ENCODE data around the gene RAET1E.
"Not testable (repeated sequence)": the region's sequence is repeated elsewhere in the genome, so short reads cannot be mapped to it uniquely, and the experiment has no call there.

The RAET1E gene

GRCh38 chr6:149907317-149907716 lies 9.4 kb upstream of the RAET1E start:
- no peak for DNase-seq

GRCh38 chr6:149906405-149906804 lies 8.5 kb upstream of the RAET1E start:
- no peak for DNase-seq

GRCh38 chr6:149905911-149906371 lies 8.0 kb upstream of the RAET1E start:
- DNase-seq, result no peak

- no peak for DNase-seq
Measured at GRCh38 chr6:149905371-149905910, 7.5 kb upstream of the RAET1E start.

- no peak for DNase-seq
Measured at GRCh38 chr6:149904661-149905370, 6.9 kb upstream of the RAET1E start.

- no peak for DNase-seq
Measured at GRCh38 chr6:149903938-149904611, 6.2 kb upstream of the RAET1E start.

GRCh38 chr6:149901444-149902140 lies 3.7 kb upstream of the RAET1E start:
- no peak for DNase-seq

- no peak for DNase-seq
Measured at GRCh38 chr6:149900620-149901443, 2.9 kb upstream of the RAET1E start.

GRCh38 chr6:149899926-149900619 lies 2.2 kb upstream of the RAET1E start:
- no peak for DNase-seq

GRCh38 chr6:149899486-149899885 lies 1.6 kb upstream of the RAET1E start:
- no peak for DNase-seq

GRCh38 chr6:149898966-149899365 lies 1.1 kb upstream of the RAET1E start:
- DNase-seq, result no peak

- DNase-seq, result no peak
Measured at GRCh38 chr6:149897015-149897697, 757 bp downstream of the RAET1E start.

- no peak for DNase-seq
Measured at GRCh38 chr6:149896491-149896890, 1.4 kb downstream of the RAET1E start.

- peak; percentile 38 for DNase-seq
Measured at GRCh38 chr6:149895833-149896271, 2.1 kb downstream of the RAET1E start.

GRCh38 chr6:149895048-149895590 lies 2.8 kb downstream of the RAET1E start:
- no peak for DNase-seq

GRCh38 chr6:149891864-149892263 lies 6.0 kb downstream of the RAET1E start:
- not testable (repeated sequence) for DNase-seq

GRCh38 chr6:149891259-149891658 lies 6.7 kb downstream of the RAET1E start:
- DNase-seq, result no peak

GRCh38 chr6:149890629-149891045 lies 7.3 kb downstream of the RAET1E start:
- DNase-seq, result no peak

- no peak for DNase-seq
Measured at GRCh38 chr6:149889326-149889725, 8.6 kb downstream of the RAET1E start.

GRCh38 chr6:149888659-149889058 lies 9.3 kb downstream of the RAET1E start:
- DNase-seq, result no peak

GRCh38 chr6:149888093-149888492 lies 9.8 kb downstream of the RAET1E start:
- DNase-seq, result no peak
